COLO668 (cell line): ENCODE data around the gene ZCCHC18.

Experiments
- DNase-seq: peaks from one replicate; lab custom pipeline; 2025; ENCODE audit not compliant: unreplicated experiment; lab: John Stamatoyannopoulos, UW

Gene ZCCHC18

DNA sequence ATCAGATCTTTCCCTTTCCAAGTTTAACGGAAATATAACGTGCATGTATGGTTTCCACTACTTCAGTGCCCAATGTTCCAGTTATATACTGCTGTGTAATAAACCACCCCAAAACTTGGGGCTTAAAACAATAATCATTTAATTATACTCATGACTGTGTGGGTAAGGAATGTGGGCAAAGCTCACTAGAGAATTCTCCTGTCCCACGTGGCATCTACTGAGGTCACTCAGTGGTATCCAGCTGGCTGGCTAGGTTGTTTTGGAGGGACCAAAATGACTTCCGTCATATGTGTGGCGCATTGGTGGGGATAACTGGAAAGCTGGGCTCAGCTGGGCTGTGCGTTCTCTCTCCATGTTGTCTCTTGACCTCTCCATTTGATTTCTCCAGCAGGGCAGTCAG lies 18.5 kb downstream of the ZCCHC18 start:
- no peak for DNase-seq

DNA sequence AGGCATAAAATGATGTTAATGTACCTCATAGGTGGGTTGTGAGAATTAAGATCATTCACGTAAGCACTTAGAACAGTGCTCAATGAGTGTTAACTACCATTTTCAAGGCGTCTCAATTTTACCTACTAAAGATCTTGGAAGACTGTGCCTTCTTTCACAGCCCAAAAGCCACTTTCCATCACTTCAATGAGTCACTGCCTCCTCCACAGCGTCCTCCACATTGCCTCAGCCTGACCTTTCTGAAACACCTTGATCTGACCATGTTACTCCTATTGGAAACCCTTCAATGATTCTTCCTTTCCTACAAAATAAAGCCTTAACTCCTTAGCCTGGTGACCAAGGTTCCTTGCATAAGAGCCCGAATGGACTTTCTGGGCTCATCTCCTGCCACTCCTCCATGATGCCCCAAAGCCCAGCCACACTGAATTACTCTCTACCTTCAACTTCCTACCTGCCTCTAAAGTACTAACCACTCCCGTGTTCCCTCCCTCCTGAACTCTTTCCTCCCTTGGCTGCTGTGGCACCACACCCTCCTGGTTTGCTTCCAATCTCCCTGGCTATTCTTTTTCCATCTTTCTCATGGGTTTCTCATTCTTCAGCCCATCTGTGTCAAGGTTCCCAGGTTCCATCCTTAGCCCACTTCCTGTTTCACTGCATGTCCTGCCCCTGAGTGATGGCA lies 22.4 kb downstream of the ZCCHC18 start:
- no peak for DNase-seq

DNA sequence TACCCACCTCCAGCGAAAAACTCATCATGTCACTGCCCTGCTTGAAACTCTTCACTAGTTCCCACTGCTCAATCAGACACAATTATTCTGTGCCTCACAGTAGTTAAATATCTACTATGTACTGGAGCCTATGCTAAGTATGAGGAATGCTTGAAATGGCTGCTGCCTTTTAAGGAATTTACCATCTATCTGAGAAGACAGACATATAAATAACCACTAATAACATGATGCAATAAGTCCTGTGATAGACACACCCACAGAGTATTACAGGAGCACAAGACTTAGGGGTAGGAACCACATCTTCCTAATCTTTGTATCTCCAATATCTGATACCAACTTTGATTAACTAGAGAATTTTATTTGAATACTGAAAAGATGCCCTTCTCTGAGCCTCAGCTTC lies 23.4 kb downstream of the ZCCHC18 start:
- DNase-seq = no peak

DNA sequence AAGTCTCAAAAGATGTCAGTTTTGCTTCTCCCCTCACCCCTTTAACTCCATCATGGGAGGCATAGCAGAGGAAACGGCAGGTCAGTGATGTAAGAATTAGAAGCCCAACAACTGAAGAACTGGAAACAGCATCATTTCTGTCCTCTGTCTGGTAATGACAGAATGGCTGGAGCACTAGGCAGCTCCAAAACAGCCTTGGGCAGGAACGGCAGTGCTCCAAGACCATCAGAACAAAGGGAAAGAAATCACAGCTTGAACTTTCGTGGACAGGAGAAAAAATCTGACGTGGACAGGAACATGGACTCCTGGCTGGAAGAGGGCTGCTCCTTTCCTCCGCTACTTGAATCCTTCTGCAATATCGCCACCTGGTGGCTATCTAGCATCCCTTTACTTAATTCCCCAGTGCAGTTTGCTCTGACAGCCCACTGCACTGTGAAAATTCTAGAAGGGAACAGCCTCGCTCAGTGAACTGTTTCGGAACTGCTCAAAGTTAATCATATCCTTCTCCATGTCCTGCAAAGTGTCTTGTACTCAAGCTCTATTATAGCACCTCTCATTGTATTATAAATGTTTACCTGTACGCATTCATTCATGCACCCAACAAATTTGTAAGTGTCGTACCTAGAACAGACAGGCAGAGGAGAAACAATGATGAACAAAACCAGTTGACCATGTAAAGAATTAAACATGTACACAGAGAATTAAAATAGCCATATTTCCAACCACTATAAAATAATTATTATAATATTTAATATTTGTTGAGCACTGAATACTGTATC lies 24.1 kb downstream of the ZCCHC18 start:
- DNase-seq = peak; percentile 55

DNA sequence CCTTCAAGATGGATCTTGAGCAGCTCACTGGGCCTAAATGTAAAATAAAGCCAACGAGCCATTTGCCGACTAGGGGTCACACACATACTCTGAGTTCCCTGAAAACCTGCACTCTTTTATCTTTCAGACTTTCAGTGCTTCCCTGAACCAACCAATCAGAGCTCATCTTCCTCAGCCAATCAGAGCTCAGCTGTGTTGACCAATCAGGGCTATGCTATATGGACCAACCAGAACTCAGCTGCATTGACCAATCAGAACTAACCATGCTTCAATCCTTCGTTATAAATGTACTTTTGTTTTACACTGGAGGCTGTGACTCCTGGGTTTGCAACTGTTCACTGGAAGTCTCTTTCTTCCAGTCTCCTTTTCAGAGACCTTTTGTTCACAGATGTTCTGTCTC lies 25.2 kb downstream of the ZCCHC18 start:
- DNase-seq = no peak

DNA sequence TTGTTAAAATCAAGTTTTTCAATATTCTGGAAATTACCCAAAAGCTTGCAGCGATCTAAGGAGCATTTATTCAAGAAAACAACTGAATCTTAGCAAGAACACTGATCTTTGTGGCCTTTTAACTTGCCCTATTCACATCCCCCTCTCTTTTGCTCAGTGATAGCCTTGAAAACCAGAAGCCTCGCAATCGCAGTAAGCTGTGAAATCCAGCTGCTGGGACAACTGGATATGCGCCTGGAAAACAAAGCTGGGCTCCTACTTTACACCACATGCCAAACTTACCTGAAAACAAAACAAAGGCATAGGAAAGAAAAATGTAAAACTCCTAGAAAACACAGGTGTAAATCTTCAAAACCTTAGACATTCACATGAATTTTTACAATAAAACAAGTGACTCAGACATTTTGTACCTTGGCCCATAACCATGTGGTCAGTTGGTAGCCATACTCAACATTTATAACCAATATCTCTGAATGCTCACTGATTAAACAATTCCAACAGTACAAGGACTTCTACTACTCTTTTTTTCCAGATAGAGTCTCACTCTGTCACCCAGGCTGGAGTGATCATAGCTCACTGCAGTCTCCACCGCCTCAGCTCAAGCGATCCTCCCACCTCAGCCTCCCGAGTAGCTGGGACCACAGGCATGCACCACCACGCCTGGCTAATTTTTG lies 28.9 kb downstream of the ZCCHC18 start:
- DNase-seq = no peak

DNA sequence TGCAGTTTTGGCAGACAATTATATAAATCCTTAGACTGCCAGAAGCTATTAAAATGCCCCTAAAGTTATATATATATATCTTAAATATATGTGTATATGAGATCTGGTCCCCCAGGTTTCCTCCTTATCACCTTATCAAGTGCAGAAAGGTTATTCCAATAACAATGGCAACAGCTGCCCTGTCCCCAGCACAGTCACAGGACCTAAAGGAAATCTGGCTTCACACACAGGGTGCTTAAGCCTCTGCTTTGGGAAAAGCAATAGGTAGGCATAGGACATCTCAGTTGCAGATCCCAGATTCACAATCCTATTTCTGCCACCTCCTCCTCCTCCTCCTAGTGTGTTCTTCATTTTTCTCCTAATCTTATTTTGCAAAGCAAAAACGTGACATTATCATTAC lies 38.7 kb downstream of the ZCCHC18 start:
- no peak for DNase-seq

DNA sequence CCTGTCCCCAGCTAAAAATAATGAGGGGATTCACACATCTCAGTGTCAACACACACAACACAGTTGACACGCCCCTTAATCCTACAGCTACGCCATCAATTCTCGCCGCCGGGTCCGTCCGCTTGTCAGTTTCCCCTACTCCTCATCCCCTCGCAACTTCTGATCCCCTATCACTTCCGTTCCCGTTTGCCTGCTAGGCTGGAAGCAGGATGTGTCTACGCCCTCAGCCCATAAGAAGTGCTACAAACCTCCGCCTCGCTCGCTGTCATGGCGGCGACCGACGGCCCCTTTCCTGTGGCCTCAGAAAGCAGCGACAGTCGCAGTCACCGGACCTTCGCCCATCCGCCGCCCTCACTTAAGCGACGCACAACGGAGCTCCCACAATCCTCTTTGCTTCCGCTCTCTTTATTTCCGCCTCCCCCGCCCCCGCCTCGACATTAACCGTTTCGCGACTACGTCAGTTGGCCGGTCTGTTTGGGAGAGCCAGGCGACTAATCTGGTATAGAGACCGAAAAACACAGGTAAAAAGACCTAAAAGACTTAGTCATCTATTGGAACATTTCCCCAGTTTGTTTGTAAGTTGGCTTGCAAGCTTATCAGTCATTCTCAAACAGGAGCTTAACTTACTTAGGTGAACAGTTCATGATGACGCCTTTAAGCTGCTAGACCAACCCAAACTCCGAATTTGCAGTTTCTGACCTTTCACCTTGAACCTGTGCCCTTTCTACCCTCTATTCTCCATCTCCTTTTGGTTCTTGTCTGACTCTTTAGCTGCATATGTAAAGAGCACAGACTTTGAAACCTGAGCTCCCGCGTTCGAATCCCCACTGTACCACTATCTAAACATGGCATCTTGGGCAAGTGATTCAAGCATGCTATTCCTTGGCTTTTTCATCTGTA lies 44.6 kb downstream of the ZCCHC18 start, which contains the start of gene SLC25A53:
SLC25A53 (minus strand) TSS at position 380 of the 900 bp plus-strand sequence. CDS start 51,752 bp downstream, outside the sequence.
- DNase-seq = peak; percentile 85
